Spleen (tissue), 11 donors: Measurements from ENCODE around the gene LRRC59. TPM values are rescaled to one million over a fixed set of nuclear protein-coding genes. Genes with fewer than 3 reads are reported as not detected.
A peak's percentile ranks its signal among the peaks of the same experiment; 100 is the strongest.

ENCODE experiments used
- DNase-seq: peaks from one replicate; pipeline ENCODE4 v3.0.0-alpha.2; 2020
- H3K27ac ChIP-seq, 8 donors: fragments of 200-600 bp; sonication (generic) in 7 of 8; 1 replicate in 4 of 8; 2 replicates in 4 of 8; pipeline versions ENCODE4 v1.5.0 to v1.8.0; 2016 to 2021; ENCODE audit warnings: inconsistent platforms in 4 of 8, mild to moderate bottlenecking in 4 of 8, moderate library complexity in 1 of 8
- H3K27me3 ChIP-seq, 7 donors: fragments of 200-600 bp; sonication (generic) in 6 of 7; replicated peaks in 1 of 7; 1 replicate in 4 of 7; 2 replicates in 3 of 7; pipeline versions ENCODE4 v1.5.0 to v1.8.0; 2016 to 2021; ENCODE audit warnings: inconsistent platforms in 3 of 7, mild to moderate bottlenecking in 1 of 7
- H3K36me3 ChIP-seq, 6 donors: fragments of 200-600 bp; sonication (generic) in 5 of 6; 1 replicate in 4 of 6; 2 replicates in 2 of 6; pipeline versions ENCODE4 v1.5.0 to v1.8.0; 2016 to 2021; ENCODE audit warnings: inconsistent platforms in 2 of 6
- H3K4me1 ChIP-seq, 6 donors: fragments of 200-600 bp; sonication (generic) in 5 of 6; 1 replicate in 3 of 6; 2 replicates in 3 of 6; pipeline versions ENCODE4 v1.5.0 to v1.8.0; 2016 to 2021; ENCODE audit warnings: inconsistent platforms in 3 of 6
- H3K4me3 ChIP-seq, 8 donors: fragments of 200-600 bp; sonication (generic) in 7 of 8; 1 replicate in 4 of 8; 2 replicates in 4 of 8; pipeline versions ENCODE4 v1.5.0 to v1.8.0; 2016 to 2021; ENCODE audit warnings: inconsistent platforms in 4 of 8, mild to moderate bottlenecking in 4 of 8, moderate library complexity in 2 of 8
- H3K9me3 ChIP-seq, 8 donors: fragments of 200-600 bp; sonication (generic) in 7 of 8; 1 replicate in 4 of 8; 2 replicates in 4 of 8; pipeline versions ENCODE4 v1.5.0 to v1.8.0; 2016 to 2021; ENCODE audit warnings: inconsistent platforms in 4 of 8
- CTCF ChIP-seq, 11 experiments: fragments of 200-600 bp in 7 of 11; fragments of 450-650 bp in 4 of 11; sonication (generic) in 4 of 11; IDR thresholded peaks in 8 of 11; conservative IDR thresholded peaks in 3 of 11; 1 replicate in 7 of 11; 2 replicates in 4 of 11; pipeline versions ENCODE4 v1.4.0 to v1.8.0; 2016 to 2021; ENCODE audit warnings: antibody characterized with exemption in 11 of 11, inconsistent platforms in 4 of 11, mild to moderate bottlenecking in 1 of 11
- POLR2A ChIP-seq, 3 donors: fragments of 450-650 bp; IDR thresholded peaks; one replicate each; pipeline ENCODE4 v1.5.1; 2017; ENCODE audit warnings: antibody characterized with exemption in 3 of 3, mild to moderate bottlenecking in 1 of 3
- POLR2AphosphoS5 ChIP-seq, 3 donors: sonication (generic); formaldehyde crosslinking; IDR thresholded peaks; one replicate each; pipeline ENCODE4 v1.5.1; 2017; ENCODE audit warnings: antibody characterized with exemption in 3 of 3
- WGBS, 5 donors: extraction: QIAGEN DNeasy Blood & Tissue Kit in 3 of 5; methylation state at CpG; one replicate each; pipeline versions ENCODE4 v1.1.5 to v1.1.7; 2013 to 2018; 5-methylcytosine and 5-hydroxymethylcytosine counted together
- intact Hi-C: fragments of 100-400 bp; cut with DNase I; formaldehyde crosslinking; loops from one replicate; pipeline ENCODE4 v1.15.0; 2023; ENCODE audit warnings: low total_unique reads
- polyA plus RNA-seq, 3 donors: library from polyadenylated mRNA; stranded (reverse); fragments of 200-250 nt; gene quantifications; one replicate each; pipeline ENCODE4 v1.2.1, GENCODE V29; 2013
- total RNA-seq, 7 donors: library from RNA; depleted of rRNA in 3 of 7; stranded (reverse); fragments of >200 nt in 3 of 7; fragmentation: NEBNext Ultra II Directional in 4 of 7; extraction: Animal tissue kit (Norgen Biotek cat#: 25700) in 4 of 7; gene quantifications; one replicate each; pipeline versions ENCODE4 v1.1.0 to v1.2.1, GENCODE V29; 2016 to 2021
- donor health status: healthy with polysubstance abuse.
- donor health status: DM: no; HTN: no; CAD: no; lungs with moderate emphysema.
- donor health status: DM: no; HTN: no; CAD: no.
- donor health status: Bipolar disorder and iron deficiency.
- donor health status: healthy.
- donor health status: DM: no; HTN: no; CAD: no.
- donor health status: DM: yes; HTN: yes; CAD: no.

Gene LRRC59
- total and polyA plus RNA-seq, 10 donors, result 12.5 to 71.3 (median 46.1) TPM

- TF ChIP-seq POLR2AphosphoS5 (IDR thresholded peaks at IDR 0.05), result no peak
- no peak for TF ChIP-seq POLR2A (IDR thresholded peaks at IDR 0.05)
- TF ChIP-seq CTCF (IDR thresholded peaks at IDR 0.05 in 8 of 11, conservative IDR thresholded peaks at IDR 0.05 in 3 of 11), result no peak
- DNase-seq, result peak; percentile 36
- intact Hi-C loops, result loop anchor here (10.0 kb wide), 1 partner anchor 105 kb away; the partner anchor contains the start of gene RSAD1
- 93 to 98% (median 95%) methylated on average over 5 of the region's 5 CpGs for WGBS, 5 donors
- Histone ChIP-seq H3K27ac (no peak overlapping the region), H3K9me3 (no peaks in the 10 kb centered on the region), H3K36me3 (peaks cover 10 to 63% (median 55%) of the 10 kb centered on the region in 6 donors), H3K4me3 (no peak overlapping the region), H3K27me3 (no peaks in the 10 kb centered on the region), H3K4me1 (peaks cover 8 to 43% (median 28%) of the 10 kb centered on the region in 6 donors)
Observed at GRCh38 chr17:50370052-50370451, 27.3 kb downstream of the LRRC59 start.

GRCh38 chr17:50367401-50367800, 29.9 kb downstream of the LRRC59 start:
- WGBS, 5 donors, result 85 to 100% (median 93%) methylated on average over 1 of the region's 1 CpG
- TF ChIP-seq CTCF (IDR thresholded peaks at IDR 0.05 in 8 of 11, conservative IDR thresholded peaks at IDR 0.05 in 3 of 11), result no peak
- TF ChIP-seq POLR2A (IDR thresholded peaks at IDR 0.05), result no peak
- no peak for TF ChIP-seq POLR2AphosphoS5 (IDR thresholded peaks at IDR 0.05)
- H3K36me3 ChIP-seq, result peaks cover 10 to 74% (median 55%) of the 10 kb centered on the region in 6 donors
- peaks cover 9 to 35% (median 23%) of the 10 kb centered on the region in 6 donors for H3K4me1 ChIP-seq
- no peak overlapping the region for H3K27ac ChIP-seq
- no peak for DNase-seq
- H3K9me3 ChIP-seq, result no peaks in the 10 kb centered on the region
- intact Hi-C loops, result no loop called here
- no peak overlapping the region for H3K4me3 ChIP-seq
- no peaks in the 10 kb centered on the region for H3K27me3 ChIP-seq

- peaks cover 10 to 74% (median 55%) of the 10 kb centered on the region in 6 donors for H3K36me3 ChIP-seq
- 90 to 96% (median 94%) methylated on average over 14 of the region's 14 CpGs for WGBS, 5 donors
- DNase-seq, result peak; percentile 66
Observed at GRCh38 chr17:50365649-50366393, 31.5 kb downstream of the LRRC59 start.

More at GRCh38 chr17:50365649-50366393, 31.5 kb downstream of the LRRC59 start:
- Histone ChIP-seq H3K27ac (no peak overlapping the region), H3K4me3 (no peak overlapping the region), H3K4me1 (peaks cover 6 to 28% (median 12%) of the 10 kb centered on the region in 6 donors), H3K9me3 (no peaks in the 10 kb centered on the region), H3K27me3 (no peaks in the 10 kb centered on the region)
- no peak for TF ChIP-seq POLR2AphosphoS5 (IDR thresholded peaks at IDR 0.05)
- no peak for TF ChIP-seq POLR2A (IDR thresholded peaks at IDR 0.05)
- TF ChIP-seq CTCF (IDR thresholded peaks at IDR 0.05 in 8 of 11, conservative IDR thresholded peaks at IDR 0.05 in 3 of 11), result no peak
- intact Hi-C loops, result no loop called here
